Liver (tissue), 9 donors: ENCODE results near the gene FBF1. TPM values are rescaled to one million over a fixed set of nuclear protein-coding genes. Genes with fewer than 3 reads are reported as not detected.
A peak's percentile ranks its signal among the peaks of the same experiment; 100 is the strongest.

Experiments used
- DNase-seq: peaks from one replicate; pipeline ENCODE4 v3.0.0-alpha.2; 2017; ENCODE audit warnings: low spot score
- H3K27ac ChIP-seq, 2 donors: one replicate each; pipeline ENCODE4 v1.7.0; 2013; ENCODE audit warnings: inconsistent platforms in 2 of 2, low read length in 2 of 2, control low read depth in 1 of 2, low read depth in 1 of 2, mild to moderate bottlenecking in 1 of 2
- H3K27me3 ChIP-seq, 4 donors: one replicate each; pipeline versions ENCODE4 v1.6.1 to v1.7.0; 2013; ENCODE audit warnings: low read length in 3 of 4, inconsistent platforms in 1 of 4, mild to moderate bottlenecking in 1 of 4, moderate library complexity in 1 of 4; ENCODE audit not compliant: control insufficient read depth in 4 of 4, insufficient read depth in 4 of 4
- H3K36me3 ChIP-seq, 4 donors: one replicate each; pipeline versions ENCODE4 v1.6.1 to v1.7.0; 2013; ENCODE audit warnings: low read length in 3 of 4, mild to moderate bottlenecking in 3 of 4, low read depth in 1 of 4, moderate library complexity in 1 of 4; ENCODE audit not compliant: control insufficient read depth in 4 of 4, insufficient read depth in 3 of 4
- H3K4me1 ChIP-seq, 4 donors: one replicate each; pipeline versions ENCODE4 v1.6.1 to v1.7.0; 2013; ENCODE audit warnings: low read length in 3 of 4, mild to moderate bottlenecking in 3 of 4, moderate library complexity in 1 of 4; ENCODE audit not compliant: control insufficient read depth in 4 of 4, insufficient read depth in 4 of 4
- H3K4me3 ChIP-seq, 3 donors: one replicate each; pipeline versions ENCODE4 v1.6.1 to v1.7.0; 2013; ENCODE audit warnings: low read length in 3 of 3, control low read depth in 1 of 3, low read depth in 1 of 3, mild to moderate bottlenecking in 1 of 3
- H3K9ac ChIP-seq, 2 donors: one replicate each; pipeline ENCODE4 v1.7.0; 2013; ENCODE audit warnings: low read length in 2 of 2, mild to moderate bottlenecking in 2 of 2, moderate library complexity in 2 of 2, control low read depth in 1 of 2, low read depth in 1 of 2
- H3K9me3 ChIP-seq, 4 donors: one replicate each; pipeline versions ENCODE4 v1.6.1 to v1.7.0; 2013; ENCODE audit warnings: low read length in 3 of 4; ENCODE audit not compliant: control insufficient read depth in 4 of 4
- ATF3 ChIP-seq: IDR thresholded peaks from 2 replicates; pipeline ENCODE4 v1.6.1; 2016; ENCODE audit warnings: antibody characterized with exemption
- CTCF ChIP-seq: fragments of 150-350 bp; IDR thresholded peaks from 2 replicates; pipeline ENCODE4 v1.5.1; 2017; ENCODE audit warnings: improper control_type of control experiment, low read depth, low read length; ENCODE audit not compliant: missing input control
- EGR1 ChIP-seq, 2 donors: IDR thresholded peaks; 2 replicates each; pipeline ENCODE4 v1.6.1; 2016 to 2018; ENCODE audit warnings: antibody characterized with exemption in 2 of 2, low read depth in 2 of 2
- FOXA1 ChIP-seq: IDR thresholded peaks from 2 replicates; pipeline ENCODE4 v1.6.1; 2016; ENCODE audit warnings: antibody characterized with exemption
- FOXA2 ChIP-seq: IDR thresholded peaks from 2 replicates; pipeline ENCODE4 v1.6.1; 2016; ENCODE audit warnings: antibody characterized with exemption
- GABPA ChIP-seq, 2 donors: IDR thresholded peaks in 1 of 2; conservative IDR thresholded peaks in 1 of 2; 2 replicates each; pipeline ENCODE4 v1.6.1; 2016; ENCODE audit warnings: antibody characterized with exemption in 2 of 2, mild to moderate bottlenecking in 1 of 2, moderate library complexity in 1 of 2
- HNF4A ChIP-seq, 2 donors: conservative IDR thresholded peaks; 2 replicates each; pipeline ENCODE4 v1.6.1; 2016; ENCODE audit warnings: antibody characterized with exemption in 2 of 2, mild to moderate bottlenecking in 2 of 2
- HNF4G ChIP-seq: IDR thresholded peaks from 2 replicates; pipeline ENCODE4 v1.6.1; 2016; ENCODE audit warnings: antibody characterized with exemption
- JUND ChIP-seq, 2 donors: IDR thresholded peaks; 2 replicates each; pipeline ENCODE4 v1.6.1; 2016; ENCODE audit warnings: antibody characterized with exemption in 2 of 2
- MAX ChIP-seq: IDR thresholded peaks from 2 replicates; pipeline ENCODE4 v1.6.1; 2016; ENCODE audit warnings: antibody characterized with exemption
- NR2F2 ChIP-seq: IDR thresholded peaks from 2 replicates; pipeline ENCODE4 v1.6.1; 2016; ENCODE audit warnings: antibody characterized with exemption
- RAD21 ChIP-seq, 2 donors: IDR thresholded peaks; 2 replicates each; pipeline ENCODE4 v1.6.1; 2016; ENCODE audit warnings: antibody characterized with exemption in 2 of 2, mild to moderate bottlenecking in 2 of 2
- REST ChIP-seq: IDR thresholded peaks from 2 replicates; pipeline ENCODE4 v1.6.1; 2016; ENCODE audit warnings: antibody characterized with exemption, mild to moderate bottlenecking
- RXRA ChIP-seq, 2 donors: IDR thresholded peaks; 2 replicates each; pipeline ENCODE4 v1.6.1; 2017 to 2018; ENCODE audit warnings: antibody characterized with exemption in 2 of 2, mild to moderate bottlenecking in 1 of 2
- SP1 ChIP-seq: IDR thresholded peaks from 2 replicates; pipeline ENCODE4 v1.6.1; 2018; ENCODE audit warnings: antibody characterized with exemption, mild to moderate bottlenecking
- TAF1 ChIP-seq: conservative IDR thresholded peaks from 2 replicates; pipeline ENCODE4 v1.6.1; 2016; ENCODE audit warnings: antibody characterized with exemption, mild to moderate bottlenecking
- YY1 ChIP-seq: IDR thresholded peaks from 2 replicates; pipeline ENCODE4 v1.6.1; 2016; ENCODE audit warnings: antibody characterized with exemption, mild to moderate bottlenecking
- ZBTB33 ChIP-seq: IDR thresholded peaks from 2 replicates; pipeline ENCODE4 v1.6.1; 2016; ENCODE audit warnings: antibody characterized with exemption
- WGBS: extraction: QIAGEN DNeasy Blood & Tissue Kit; methylation state at CpG from one replicate; pipeline ENCODE4 v1.1.7; 2013; 5-methylcytosine and 5-hydroxymethylcytosine counted together
- polyA plus RNA-seq, 2 donors: library from polyadenylated mRNA; stranded (reverse) in 1 of 2; unstranded in 1 of 2; fragments of 200-250 nt in 1 of 2; fragments of >200 nt in 1 of 2; fragmentation: Nextera tagmentation in 1 of 2; extraction: Ambion mirVana in 1 of 2; gene quantifications; one replicate each; pipeline versions ENCODE4 v1.2.1 to v1.2.3, GENCODE V29; 2013 to 2015
- total RNA-seq, 2 donors: library from RNA; depleted of rRNA; stranded (reverse); fragments of >200 nt; gene quantifications; one replicate each; pipeline ENCODE4 v1.2.3, GENCODE V29; 2014
- donor health status: healthy.
- donor health status: healthy.
- donor health status: healthy.
- donor health status: healthy.
- donor health status: healthy.

Gene FBF1
- total and polyA plus RNA-seq, 4 donors = 0.39 to 5.6 (median 1.7) TPM

- peaks cover 8 to 34% (median 23%) of the 10 kb centered on the region in 4 donors for H3K4me1 ChIP-seq
- DNase-seq = no peak
- 91% methylated on average over 11 of the region's 11 CpGs for WGBS
- H3K27ac ChIP-seq = peak overlapping the region in 1 of 2 donors; percentile 29
- H3K9me3 ChIP-seq = no peaks in the 10 kb centered on the region
- TF ChIP-seq MAX = no peak
- TF ChIP-seq CTCF = no peak
- no peak for TF ChIP-seq HNF4G
- no peak for TF ChIP-seq NR2F2
- TF ChIP-seq HNF4A (conservative IDR thresholded peaks at IDR 0.05) = no peak
- TF ChIP-seq TAF1 = no peak
- no peak for TF ChIP-seq YY1
- TF ChIP-seq FOXA1 = no peak
- no peak for TF ChIP-seq JUND (IDR thresholded peaks at IDR 0.05)
- no peak for TF ChIP-seq REST
- no peak for TF ChIP-seq FOXA2
- TF ChIP-seq ZBTB33 = no peak
- no peak for TF ChIP-seq ATF3
- TF ChIP-seq RXRA (IDR thresholded peaks at IDR 0.05) = no peak
- no peak for TF ChIP-seq RAD21 (IDR thresholded peaks at IDR 0.05)
- TF ChIP-seq EGR1 (IDR thresholded peaks at IDR 0.05; ENCODE audit: low read depth in 2 of 2) = no peak
- TF ChIP-seq SP1 = no peak
- no peak for TF ChIP-seq GABPA (IDR thresholded peaks at IDR 0.05 in 1 of 2, conservative IDR thresholded peaks at IDR 0.05 in 1 of 2)
- peaks cover 7 to 22% (median 16%) of the 10 kb centered on the region in 4 donors for H3K36me3 ChIP-seq
- no peak overlapping the region for H3K9ac ChIP-seq
- no peak overlapping the region for H3K4me3 ChIP-seq
- no peaks in the 10 kb centered on the region for H3K27me3 ChIP-seq
These were observed 19.1 kb upstream of the FBF1 start for GRCh38 chr17:75959839-75960511.
